ENCODE measurements around the gene SNRPA.
A peak's percentile ranks its signal among the peaks of the same experiment; 100 is the strongest.
"Not testable (repeated sequence)": the region's sequence is repeated elsewhere in the genome, so short reads cannot be mapped to it uniquely, and the experiment has no call there.

SNRPA gene

GRCh38 chr19:40802300-40803169 is 51.5 kb downstream of the SNRPA start:
- no peak for DNase-seq

- no peak for DNase-seq
These were observed 52.3 kb downstream of the SNRPA start for GRCh38 chr19:40803170-40803856.

- peak; percentile 52 for DNase-seq
These were observed 53.1 kb downstream of the SNRPA start for GRCh38 chr19:40803857-40804782.

GRCh38 chr19:40804783-40805242 is 53.8 kb downstream of the SNRPA start:
- DNase-seq, result no peak

- peak; percentile 24 for DNase-seq
These were observed 54.4 kb downstream of the SNRPA start for GRCh38 chr19:40805258-40805868.

GRCh38 chr19:40806423-40807146 is 55.6 kb downstream of the SNRPA start:
- DNase-seq, result peak; percentile 77

- no peak for DNase-seq
These were observed 56.4 kb downstream of the SNRPA start for GRCh38 chr19:40807147-40808020.

- no peak for DNase-seq
These were observed 57.0 kb downstream of the SNRPA start for GRCh38 chr19:40808021-40808325.

- no peak for DNase-seq
These were observed 57.5 kb downstream of the SNRPA start for GRCh38 chr19:40808497-40808896.

- DNase-seq, result no peak
These were observed 58.5 kb downstream of the SNRPA start for GRCh38 chr19:40809358-40810086.

- no peak for DNase-seq
These were observed 59.2 kb downstream of the SNRPA start for GRCh38 chr19:40810160-40810559.

GRCh38 chr19:40810649-40811408 is 59.8 kb downstream of the SNRPA start:
- peak; percentile 27 for DNase-seq

GRCh38 chr19:40811478-40812341 is 60.7 kb downstream of the SNRPA start:
- DNase-seq, result no peak

- not testable (repeated sequence) for DNase-seq
These were observed 61.6 kb downstream of the SNRPA start for GRCh38 chr19:40812571-40812970.

GRCh38 chr19:40813182-40813581 is 62.2 kb downstream of the SNRPA start:
- no peak for DNase-seq
